T-helper 2 cell treated with Interferon-gamma antibody and Interleukin-4, amounts not matched to agents 5 μg/mL and 100 μg/mL, for 36 hours (primary cell): ENCODE results near the gene CROCC2.

Experiments used
- DNase-seq: peaks from one replicate; pipeline ENCODE4 v3.0.0; 2021; ENCODE audit warnings: low spot score
- H3K27ac Mint-ChIP-seq: one replicate; pipeline ENCODE4 v1.8.0; 2021; ENCODE audit warnings: mild to moderate bottlenecking, mixed read lengths
- H3K27me3 Mint-ChIP-seq: one replicate; pipeline ENCODE4 v1.8.0; 2021; ENCODE audit warnings: low read depth, mixed read lengths
- H3K36me3 Mint-ChIP-seq: one replicate; pipeline ENCODE4 v1.8.0; 2021; ENCODE audit warnings: low read depth, mixed read lengths
- H3K4me1 Mint-ChIP-seq: one replicate; pipeline ENCODE4 v1.8.0; 2021; ENCODE audit warnings: low read depth, mixed read lengths
- H3K4me3 Mint-ChIP-seq: one replicate; pipeline ENCODE4 v1.8.0; 2022; ENCODE audit warnings: mild to moderate bottlenecking, moderate library complexity, mixed read lengths
- H3K9me3 Mint-ChIP-seq: one replicate; pipeline ENCODE4 v1.8.0; 2021; ENCODE audit warnings: mixed read lengths

Gene CROCC2

DNA sequence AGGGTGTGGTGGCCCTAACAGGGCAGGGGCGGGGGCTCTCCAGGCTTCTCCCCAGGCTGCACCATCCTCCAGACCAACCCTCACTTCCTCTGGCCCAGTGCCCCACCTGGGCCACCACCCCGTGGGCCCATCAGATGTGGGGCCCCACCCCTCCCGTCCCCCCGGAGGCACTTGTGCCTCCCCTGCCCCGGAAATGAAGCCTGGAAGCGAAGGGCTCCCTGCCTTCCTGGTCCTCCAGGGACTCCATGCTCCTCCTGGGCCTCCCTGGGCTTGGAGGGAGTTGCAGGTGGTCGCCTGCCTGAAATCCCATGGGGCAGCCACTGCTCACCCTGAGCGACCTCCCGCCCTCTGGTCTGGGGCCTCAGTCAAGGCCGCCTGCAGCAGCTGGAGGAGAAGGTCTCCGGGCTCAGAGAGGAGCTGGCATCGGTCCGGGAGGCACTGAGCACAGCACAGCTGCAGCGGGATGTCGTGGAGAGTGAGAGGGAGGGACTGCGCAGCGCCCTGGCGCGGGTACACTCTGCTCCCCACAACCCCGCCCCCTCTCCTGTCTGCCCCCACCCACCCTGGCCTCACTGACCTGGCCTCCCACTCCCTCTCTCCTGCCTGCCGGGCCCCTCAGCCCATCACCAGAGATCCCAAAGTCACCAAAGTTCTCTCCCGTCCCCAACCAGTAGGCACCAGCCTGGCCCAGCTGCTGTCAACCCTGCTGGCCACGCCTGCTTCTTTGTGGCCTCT, 28.0 kb downstream of the CROCC2 start:
- Mint-ChIP-seq H3K4me1 (no peaks in the 10 kb centered on the region), H3K9me3 (no peaks in the 10 kb centered on the region), H3K36me3 (no peaks in the 10 kb centered on the region), H3K27me3 (no peaks in the 10 kb centered on the region), H3K4me3 (no peak overlapping the region), H3K27ac (no peak overlapping the region)
- DNase-seq, result no peak

GRCh38 chr2:240934701-240935102, 28.6 kb downstream of the CROCC2 start:
- DNase-seq, result no peak
- Mint-ChIP-seq H3K9me3 (no peaks in the 10 kb centered on the region), H3K4me3 (no peak overlapping the region), H3K36me3 (no peaks in the 10 kb centered on the region), H3K27ac (no peak overlapping the region), H3K27me3 (peaks cover 5% of the 10 kb centered on the region), H3K4me1 (no peaks in the 10 kb centered on the region)

DNA sequence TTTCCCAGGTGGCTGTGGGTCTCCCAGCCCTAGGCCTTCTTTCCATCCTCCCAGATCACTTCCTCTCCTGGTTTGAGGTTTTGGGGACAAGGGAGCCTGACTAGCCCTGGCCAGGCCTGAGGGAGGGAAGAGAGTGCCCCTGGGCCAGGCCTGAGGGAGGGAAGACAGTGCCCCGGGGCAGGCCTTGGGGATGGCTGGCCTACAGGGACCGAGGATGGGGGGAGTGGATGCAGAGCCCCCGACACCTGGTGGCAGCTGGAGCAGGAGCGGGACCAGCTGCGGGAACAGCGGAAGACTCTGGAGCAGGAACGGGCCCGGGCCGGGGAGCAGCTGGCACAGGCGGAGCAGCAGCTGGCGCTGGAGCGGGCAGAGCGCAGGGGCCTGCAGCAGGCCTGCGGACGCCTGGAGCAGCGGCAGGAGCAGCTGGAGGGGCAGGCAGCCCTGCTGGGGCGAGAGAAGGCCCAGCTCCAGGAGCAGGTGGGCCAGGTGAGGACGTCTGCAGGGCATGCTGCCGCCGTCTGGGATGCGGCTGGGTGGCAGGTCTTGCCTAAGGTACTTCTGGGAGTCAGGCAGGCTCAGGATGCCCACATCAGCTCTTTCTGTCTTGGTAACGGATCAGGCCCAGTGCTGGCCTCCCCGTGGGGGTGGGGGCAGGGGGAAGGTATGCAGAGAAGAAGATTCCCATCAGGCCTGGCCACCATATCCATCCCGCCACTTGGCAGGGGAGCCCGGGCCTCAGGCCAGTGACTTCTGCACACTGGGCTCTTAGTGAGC, 29.2 kb downstream of the CROCC2 start:
- no peaks in the 10 kb centered on the region for H3K4me1 Mint-ChIP-seq
- H3K9me3 Mint-ChIP-seq, result no peaks in the 10 kb centered on the region
- H3K4me3 Mint-ChIP-seq, result no peak overlapping the region
- H3K27ac Mint-ChIP-seq, result no peak overlapping the region
- H3K27me3 Mint-ChIP-seq, result peaks cover 5% of the 10 kb centered on the region
- no peaks in the 10 kb centered on the region for H3K36me3 Mint-ChIP-seq
- no peak for DNase-seq

DNA sequence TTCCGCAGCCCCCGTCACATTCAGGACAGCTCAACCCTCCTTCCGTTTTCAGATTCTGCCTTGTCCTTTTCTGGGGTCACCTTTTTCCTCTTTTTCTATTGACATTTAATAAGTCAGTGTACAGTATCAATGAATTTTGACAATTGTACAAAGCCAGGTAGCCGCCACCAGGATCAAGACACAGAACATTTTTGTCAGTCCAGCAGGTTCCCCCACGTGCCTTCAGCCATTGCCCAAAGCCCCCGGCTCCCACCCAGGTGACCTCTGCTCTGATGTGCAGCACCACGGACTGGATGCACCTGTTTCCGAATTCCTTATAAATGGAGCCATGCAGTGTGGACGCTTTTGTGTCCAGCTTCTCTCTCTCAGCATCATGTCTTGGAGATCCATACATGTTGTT, 30.0 kb downstream of the CROCC2 start:
- DNase-seq, result no peak
- no peak overlapping the region for H3K4me3 Mint-ChIP-seq

DNA sequence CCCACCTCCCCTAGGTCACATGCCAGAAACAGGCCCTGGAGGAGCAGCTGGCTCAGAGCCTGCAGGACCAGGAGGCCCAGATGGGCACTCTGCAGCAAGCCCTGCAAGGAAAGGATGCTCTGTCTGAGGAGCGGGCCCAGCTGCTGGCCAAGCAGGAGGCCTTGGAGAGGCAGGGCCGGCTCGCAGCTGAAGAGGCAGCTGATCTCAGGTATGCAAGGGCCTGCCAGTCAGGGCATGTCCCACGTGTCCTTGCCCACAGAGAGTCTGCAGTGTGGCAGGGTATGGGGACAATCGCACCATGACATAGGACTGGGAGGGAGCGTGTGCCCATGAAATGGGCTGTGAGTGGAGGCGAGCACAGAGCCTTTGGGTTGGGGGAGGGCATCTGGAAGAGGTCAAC, 39.9 kb downstream of the CROCC2 start:
- H3K4me3 Mint-ChIP-seq, result no peak overlapping the region

More for the DNA sequence above, 30.0 kb downstream of the CROCC2 start:
- Mint-ChIP-seq H3K4me1 (no peaks in the 10 kb centered on the region), H3K27me3 (peaks cover 7% of the 10 kb centered on the region), H3K36me3 (no peaks in the 10 kb centered on the region), H3K27ac (no peak overlapping the region), H3K9me3 (no peaks in the 10 kb centered on the region)

GRCh38 chr2:240946654-240947053, 40.5 kb downstream of the CROCC2 start:
- H3K4me3 Mint-ChIP-seq, result no peak overlapping the region
- no peak overlapping the region for H3K27ac Mint-ChIP-seq
- H3K4me1 Mint-ChIP-seq, result no peaks in the 10 kb centered on the region
- H3K9me3 Mint-ChIP-seq, result no peaks in the 10 kb centered on the region
- H3K36me3 Mint-ChIP-seq, result no peaks in the 10 kb centered on the region
- DNase-seq, result no peak
- peaks cover 9% of the 10 kb centered on the region for H3K27me3 Mint-ChIP-seq

More for the DNA sequence above, 39.9 kb downstream of the CROCC2 start:
- peaks cover 10% of the 10 kb centered on the region for H3K27me3 Mint-ChIP-seq
- no peaks in the 10 kb centered on the region for H3K36me3 Mint-ChIP-seq
- no peak for DNase-seq
- no peaks in the 10 kb centered on the region for H3K4me1 Mint-ChIP-seq
- H3K27ac Mint-ChIP-seq, result no peak overlapping the region
- no peaks in the 10 kb centered on the region for H3K9me3 Mint-ChIP-seq

DNA sequence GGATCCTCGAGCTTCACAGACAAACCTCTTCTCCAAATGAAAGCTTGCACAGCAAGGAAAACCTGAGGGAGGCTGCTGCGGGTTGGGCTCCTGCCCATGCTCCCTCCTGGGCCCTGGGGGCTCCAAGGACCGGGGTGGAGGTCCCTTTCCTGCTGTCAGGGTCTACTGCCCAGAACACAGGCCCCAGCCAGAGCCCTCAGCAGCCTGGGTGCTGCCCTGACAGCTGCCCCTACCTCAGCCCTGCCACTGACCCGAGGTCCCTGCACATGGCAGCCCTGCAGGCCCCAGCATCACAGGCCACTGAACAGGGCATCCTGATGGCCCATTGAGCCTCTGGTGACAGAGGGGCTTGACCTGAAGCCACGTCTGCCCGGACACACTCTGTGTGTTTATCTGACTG, 41.0 kb downstream of the CROCC2 start:
- no peaks in the 10 kb centered on the region for H3K9me3 Mint-ChIP-seq
- DNase-seq, result no peak
- no peak overlapping the region for H3K4me3 Mint-ChIP-seq
- no peak overlapping the region for H3K27ac Mint-ChIP-seq
- H3K27me3 Mint-ChIP-seq, result peaks cover 3% of the 10 kb centered on the region
- no peaks in the 10 kb centered on the region for H3K4me1 Mint-ChIP-seq
- H3K36me3 Mint-ChIP-seq, result no peaks in the 10 kb centered on the region

DNA sequence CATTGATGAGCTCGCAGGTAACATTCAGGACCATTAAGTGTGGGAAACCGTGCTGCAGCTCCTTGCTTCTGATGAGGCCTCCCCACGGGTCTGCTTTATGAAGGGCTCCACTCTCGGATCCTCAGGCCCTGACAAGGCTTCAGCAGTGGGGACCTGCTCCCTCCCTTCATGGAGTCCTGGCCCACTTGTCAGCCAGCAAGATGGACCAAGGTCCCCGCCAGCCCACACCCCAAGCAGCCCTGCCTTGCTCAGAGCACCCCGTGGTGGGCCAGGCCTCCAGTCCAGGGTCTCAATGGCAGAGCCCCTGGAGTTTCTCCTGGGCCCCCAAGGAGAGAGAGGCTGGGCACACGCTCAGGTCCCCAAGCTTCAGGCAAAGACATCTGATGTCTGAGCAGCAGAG, 41.5 kb downstream of the CROCC2 start:
- H3K9me3 Mint-ChIP-seq, result no peaks in the 10 kb centered on the region
- H3K36me3 Mint-ChIP-seq, result no peaks in the 10 kb centered on the region
- no peaks in the 10 kb centered on the region for H3K27me3 Mint-ChIP-seq
- no peak overlapping the region for H3K4me3 Mint-ChIP-seq
- no peak overlapping the region for H3K27ac Mint-ChIP-seq
- no peak for DNase-seq
- no peaks in the 10 kb centered on the region for H3K4me1 Mint-ChIP-seq

DNA sequence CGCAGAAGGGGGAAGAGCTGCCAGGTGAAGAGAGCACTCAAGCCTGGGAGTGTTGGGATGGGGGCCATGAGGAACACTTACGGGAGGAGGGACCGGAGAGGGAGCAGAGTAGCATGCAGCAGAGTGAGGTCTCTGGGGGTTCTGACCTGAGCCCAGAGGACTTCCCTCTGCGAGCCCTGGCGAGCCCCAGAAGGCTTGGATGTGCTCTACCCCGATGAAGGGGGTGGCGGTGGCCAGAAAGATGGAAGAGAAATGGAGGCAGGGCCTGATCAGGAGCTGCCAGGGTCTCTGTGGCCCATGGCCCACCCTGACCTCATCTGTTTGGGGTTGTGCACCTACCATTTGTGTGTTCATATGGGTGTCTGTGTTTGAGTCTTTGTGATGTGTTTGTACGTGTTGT, 42.0 kb downstream of the CROCC2 start:
- H3K4me3 Mint-ChIP-seq, result no peak overlapping the region
- no peaks in the 10 kb centered on the region for H3K4me1 Mint-ChIP-seq
- H3K27ac Mint-ChIP-seq, result no peak overlapping the region

DNA sequence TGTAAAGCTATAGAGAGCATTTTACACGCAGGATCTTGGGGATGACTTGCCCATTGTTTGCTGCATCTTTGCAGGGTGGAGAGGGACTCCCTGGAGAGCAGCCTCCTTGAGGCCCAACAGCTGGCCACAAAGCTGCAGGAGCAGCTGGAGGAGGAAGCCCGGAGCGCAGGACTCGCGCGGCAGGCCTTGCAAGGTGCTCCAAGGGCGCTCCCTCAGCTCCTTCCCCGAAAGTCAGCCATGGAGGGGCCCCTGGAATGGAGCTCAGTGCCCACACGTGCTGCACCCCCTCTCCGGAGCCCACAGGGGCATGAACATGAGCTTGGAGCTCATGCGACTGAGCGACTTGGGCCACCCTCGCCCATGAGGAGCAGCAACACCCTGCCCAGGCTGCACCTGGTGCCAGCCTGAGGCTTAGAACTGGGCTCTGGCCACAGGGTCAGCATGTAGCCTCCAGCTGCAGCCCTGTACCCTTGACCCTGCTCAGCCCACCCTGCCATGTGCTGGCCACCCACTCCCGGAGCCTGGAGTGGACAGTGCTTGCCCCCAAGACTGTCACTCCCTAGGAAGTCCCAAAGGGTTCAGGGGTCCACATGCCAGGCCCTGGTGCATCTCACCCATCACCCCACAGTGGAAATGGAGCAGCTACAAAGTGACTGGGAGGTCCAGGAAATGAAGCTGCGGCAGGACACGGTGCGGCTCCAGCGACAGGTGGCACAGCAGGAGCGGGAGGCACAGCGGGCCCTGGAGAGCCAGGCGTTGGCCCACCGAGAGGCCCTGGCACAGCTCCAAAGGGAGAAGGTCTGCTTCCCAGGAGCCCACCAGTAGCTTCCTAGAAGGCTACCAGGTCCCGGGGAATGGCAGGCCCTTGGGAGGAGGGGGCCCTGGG, 43.0 kb downstream of the CROCC2 start:
- H3K4me3 Mint-ChIP-seq, result no peak overlapping the region
- H3K9me3 Mint-ChIP-seq, result no peaks in the 10 kb centered on the region
- no peaks in the 10 kb centered on the region for H3K4me1 Mint-ChIP-seq
- no peaks in the 10 kb centered on the region for H3K36me3 Mint-ChIP-seq
- DNase-seq, result no peak
- no peaks in the 10 kb centered on the region for H3K27me3 Mint-ChIP-seq
- no peak overlapping the region for H3K27ac Mint-ChIP-seq

More for the DNA sequence above, 42.0 kb downstream of the CROCC2 start:
- no peaks in the 10 kb centered on the region for H3K9me3 Mint-ChIP-seq
- H3K36me3 Mint-ChIP-seq, result no peaks in the 10 kb centered on the region
- no peaks in the 10 kb centered on the region for H3K27me3 Mint-ChIP-seq
- DNase-seq, result no peak

DNA sequence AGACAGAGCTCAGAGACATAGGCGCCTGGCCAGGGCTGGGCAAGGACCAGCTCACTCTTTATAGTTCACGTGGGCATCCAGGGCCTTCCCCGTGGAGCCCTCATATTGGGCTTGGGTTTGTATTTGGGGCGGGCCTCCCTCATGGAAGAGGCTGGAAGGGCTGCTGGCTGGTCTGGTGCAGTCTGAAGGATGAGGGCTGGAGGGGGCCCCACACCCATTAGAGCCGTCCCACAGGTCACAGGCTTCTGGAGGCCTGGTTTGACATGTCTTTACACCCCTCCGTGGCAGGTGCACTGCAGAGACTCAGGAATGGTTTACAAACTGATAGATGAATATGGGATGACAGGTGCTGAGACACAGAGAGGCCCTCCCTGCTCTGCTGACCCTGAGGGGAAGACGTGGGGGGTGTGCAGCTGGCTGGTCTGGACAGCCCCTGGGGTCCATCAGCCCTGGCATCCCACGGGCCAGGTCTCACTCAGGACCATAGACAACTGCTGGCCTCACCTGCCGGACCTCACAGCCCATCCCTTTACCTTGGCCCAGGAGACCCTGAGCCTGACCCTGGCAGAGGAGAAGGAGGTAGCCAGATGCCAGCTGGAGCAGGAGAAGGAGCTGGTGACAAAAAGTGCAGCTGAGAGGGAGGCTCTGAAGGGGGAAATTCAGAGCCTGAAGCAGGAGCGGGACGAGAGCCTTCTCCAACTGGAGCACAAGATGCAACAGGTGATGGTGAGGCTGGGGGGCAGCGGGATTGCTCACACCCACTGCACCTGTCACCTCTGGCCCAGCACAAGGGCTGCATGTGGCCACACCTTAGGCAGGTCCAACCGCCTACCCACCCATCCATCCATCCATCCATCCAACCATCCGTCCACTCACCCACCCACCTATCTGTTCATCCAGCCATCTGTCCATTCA, 43.9 kb downstream of the CROCC2 start:
- no peaks in the 10 kb centered on the region for H3K4me1 Mint-ChIP-seq
- no peak overlapping the region for H3K27ac Mint-ChIP-seq
- H3K27me3 Mint-ChIP-seq, result no peaks in the 10 kb centered on the region
- no peaks in the 10 kb centered on the region for H3K9me3 Mint-ChIP-seq
- no peaks in the 10 kb centered on the region for H3K36me3 Mint-ChIP-seq
- H3K4me3 Mint-ChIP-seq, result no peak overlapping the region
- no peak for DNase-seq

DNA sequence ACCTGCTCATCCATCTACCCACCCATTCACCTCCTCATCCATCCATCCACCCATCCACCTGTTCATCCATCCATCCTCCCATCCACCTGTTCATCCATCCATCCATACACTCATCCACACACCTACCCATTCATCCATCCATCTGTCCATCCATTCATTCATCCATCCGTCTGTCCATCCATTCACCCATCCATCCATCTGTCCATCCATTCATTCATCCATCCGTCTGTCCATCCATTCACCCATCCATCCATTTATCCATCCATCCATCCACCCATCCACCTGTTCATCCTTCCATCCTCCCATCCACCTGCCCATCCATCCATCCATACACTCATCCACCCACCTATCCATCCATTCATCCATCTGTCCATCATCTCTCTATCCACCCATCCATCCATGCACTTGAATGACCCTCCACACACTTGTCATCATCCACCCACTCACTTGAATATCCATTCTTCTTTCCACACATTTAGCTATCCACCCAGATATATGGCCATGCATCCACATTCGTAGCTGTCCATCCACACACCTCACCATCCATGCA, 45.0 kb downstream of the CROCC2 start:
- H3K4me1 Mint-ChIP-seq, result no peaks in the 10 kb centered on the region
- H3K4me3 Mint-ChIP-seq, result no peak overlapping the region
- no peaks in the 10 kb centered on the region for H3K27me3 Mint-ChIP-seq
- DNase-seq, result no peak
- no peaks in the 10 kb centered on the region for H3K9me3 Mint-ChIP-seq
- no peaks in the 10 kb centered on the region for H3K36me3 Mint-ChIP-seq
- H3K27ac Mint-ChIP-seq, result no peak overlapping the region
